Body of pancreas (tissue), 4 donors: ENCODE results near the gene HDAC6.

ENCODE experiments used
- POLR2A ChIP-seq, 3 donors: fragments of 450-650 bp; IDR thresholded peaks; one replicate each; pipeline ENCODE4 v1.6.1; 2016; ENCODE audit warnings: antibody characterized with exemption in 3 of 3, mild to moderate bottlenecking in 2 of 3
- TF ChIP-seq, protein P1 (sequence below), 7 experiments: fragments of 450-650 bp in 4 of 7; fragments of 200-600 bp in 3 of 7; sonication (generic) in 3 of 7; IDR thresholded peaks; one replicate each; pipeline ENCODE4 v1.5.1; 2016 to 2019; ENCODE audit warnings: antibody characterized with exemption in 7 of 7

DNA sequence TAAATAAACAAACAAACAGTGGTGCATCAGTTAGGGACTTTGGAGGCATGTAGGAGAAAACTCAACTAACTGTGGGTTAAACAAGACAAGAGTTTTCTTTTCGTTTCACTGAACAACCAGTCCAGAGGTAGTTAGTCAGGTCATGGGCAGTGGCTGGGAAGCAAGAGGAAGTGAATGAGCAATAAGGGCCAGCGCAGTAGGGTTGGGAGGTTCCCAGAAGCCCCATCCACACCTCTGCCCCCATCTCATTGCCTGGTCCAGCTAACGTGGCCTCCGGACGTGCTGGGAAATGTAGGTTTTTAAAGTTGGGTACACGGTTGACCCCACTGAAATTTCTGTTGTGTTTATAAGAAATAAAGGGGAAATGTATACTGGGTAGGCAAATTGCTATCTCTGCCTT lies 31.6 kb upstream of the HDAC6 start:
- TF ChIP-seq, protein P1, sequence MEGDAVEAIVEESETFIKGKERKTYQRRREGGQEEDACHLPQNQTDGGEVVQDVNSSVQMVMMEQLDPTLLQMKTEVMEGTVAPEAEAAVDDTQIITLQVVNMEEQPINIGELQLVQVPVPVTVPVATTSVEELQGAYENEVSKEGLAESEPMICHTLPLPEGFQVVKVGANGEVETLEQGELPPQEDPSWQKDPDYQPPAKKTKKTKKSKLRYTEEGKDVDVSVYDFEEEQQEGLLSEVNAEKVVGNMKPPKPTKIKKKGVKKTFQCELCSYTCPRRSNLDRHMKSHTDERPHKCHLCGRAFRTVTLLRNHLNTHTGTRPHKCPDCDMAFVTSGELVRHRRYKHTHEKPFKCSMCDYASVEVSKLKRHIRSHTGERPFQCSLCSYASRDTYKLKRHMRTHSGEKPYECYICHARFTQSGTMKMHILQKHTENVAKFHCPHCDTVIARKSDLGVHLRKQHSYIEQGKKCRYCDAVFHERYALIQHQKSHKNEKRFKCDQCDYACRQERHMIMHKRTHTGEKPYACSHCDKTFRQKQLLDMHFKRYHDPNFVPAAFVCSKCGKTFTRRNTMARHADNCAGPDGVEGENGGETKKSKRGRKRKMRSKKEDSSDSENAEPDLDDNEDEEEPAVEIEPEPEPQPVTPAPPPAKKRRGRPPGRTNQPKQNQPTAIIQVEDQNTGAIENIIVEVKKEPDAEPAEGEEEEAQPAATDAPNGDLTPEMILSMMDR (IDR thresholded peaks at IDR 0.05), result no peak
- TF ChIP-seq POLR2A (IDR thresholded peaks at IDR 0.05), result no peak
